ENCODE results near the gene ACTL10. TPM values are rescaled to one million over a fixed set of nuclear protein-coding genes. Genes with fewer than 3 reads are reported as not detected.

ACTL10 gene
- total RNA-seq, 1 donor from 2014 or later, result 2.3 TPM

- no peak for TF ChIP-seq CTCF (IDR thresholded peaks at IDR 0.05)
- Mint-ChIP-seq H3K9me3 (ENCODE audit: low read depth) (no peaks in the 10 kb centered on the region), H3K36me3 (ENCODE audit: low read depth) (no peaks in the 10 kb centered on the region), H3K27me3 (ENCODE audit: low read depth) (no peaks in the 10 kb centered on the region), H3K27ac (ENCODE audit: unreplicated experiment) (peak overlapping the region; percentile 52), H3K4me1 (ENCODE audit: low read depth) (peaks cover 40% of the 10 kb centered on the region), H3K4me3 (ENCODE audit: unreplicated experiment) (no peak overlapping the region)
- DNase-seq (ENCODE audit: low spot score), result no peak
Observed at GRCh38 chr20:33681728-33682353, 15.1 kb downstream of the ACTL10 start.

GRCh38 chr20:33684533-33685327 is 18.0 kb downstream of the ACTL10 start:
- Mint-ChIP-seq H3K4me1 (ENCODE audit: low read depth) (peaks cover 39% of the 10 kb centered on the region), H3K27ac (ENCODE audit: unreplicated experiment) (no peak overlapping the region), H3K27me3 (ENCODE audit: low read depth) (no peaks in the 10 kb centered on the region), H3K4me3 (ENCODE audit: unreplicated experiment) (peak overlapping the region; percentile 64), H3K36me3 (ENCODE audit: low read depth) (no peaks in the 10 kb centered on the region), H3K9me3 (ENCODE audit: low read depth) (no peaks in the 10 kb centered on the region)
- TF ChIP-seq CTCF (IDR thresholded peaks at IDR 0.05), result no peak
- DNase-seq (ENCODE audit: low spot score), result no peak

GRCh38 chr20:33685328-33686099 is 18.8 kb downstream of the ACTL10 start:
- H3K9me3 Mint-ChIP-seq (ENCODE audit: low read depth), result no peaks in the 10 kb centered on the region
- peaks cover 34% of the 10 kb centered on the region for H3K4me1 Mint-ChIP-seq (ENCODE audit: low read depth)
- no peaks in the 10 kb centered on the region for H3K27me3 Mint-ChIP-seq (ENCODE audit: low read depth)
- H3K27ac Mint-ChIP-seq (ENCODE audit: unreplicated experiment), result peak overlapping the region; percentile 45
- peak overlapping the region; percentile 64 for H3K4me3 Mint-ChIP-seq (ENCODE audit: unreplicated experiment)
- no peaks in the 10 kb centered on the region for H3K36me3 Mint-ChIP-seq (ENCODE audit: low read depth)
- no peak for TF ChIP-seq CTCF (IDR thresholded peaks at IDR 0.05)
- DNase-seq (ENCODE audit: low spot score), result no peak

GRCh38 chr20:33686100-33686983 is 19.6 kb downstream of the ACTL10 start, which contains the start of gene E2F1:
Gene E2F1, minus strand, starts transcription at chr20:33686385. Its CDS starts 121 bp downstream, at chr20:33686264.
- peak within 1 kb of the TSS; percentile 90 for H3K4me3 Mint-ChIP-seq (ENCODE audit: unreplicated experiment)
- peaks cover 26% of the 10 kb centered on the region for H3K4me1 Mint-ChIP-seq (ENCODE audit: low read depth)
- H3K9me3 Mint-ChIP-seq (ENCODE audit: low read depth), result no peaks in the 10 kb centered on the region
- H3K36me3 Mint-ChIP-seq (ENCODE audit: low read depth), result no peaks in the 10 kb centered on the region
- DNase-seq (ENCODE audit: low spot score), result peak; percentile 97
- H3K27me3 Mint-ChIP-seq (ENCODE audit: low read depth), result no peaks in the 10 kb centered on the region
- peak; percentile 74 for TF ChIP-seq CTCF (IDR thresholded peaks at IDR 0.05)
- peak within 1 kb of the TSS; percentile 80 for H3K27ac Mint-ChIP-seq (ENCODE audit: unreplicated experiment)
